SIG-M5 (cell line): Measurements from ENCODE around the gene CD300A.

ENCODE experiments used
- DNase-seq: peaks from one replicate; lab custom pipeline; 2025; lab: John Stamatoyannopoulos, UW

CD300A gene

DNA sequence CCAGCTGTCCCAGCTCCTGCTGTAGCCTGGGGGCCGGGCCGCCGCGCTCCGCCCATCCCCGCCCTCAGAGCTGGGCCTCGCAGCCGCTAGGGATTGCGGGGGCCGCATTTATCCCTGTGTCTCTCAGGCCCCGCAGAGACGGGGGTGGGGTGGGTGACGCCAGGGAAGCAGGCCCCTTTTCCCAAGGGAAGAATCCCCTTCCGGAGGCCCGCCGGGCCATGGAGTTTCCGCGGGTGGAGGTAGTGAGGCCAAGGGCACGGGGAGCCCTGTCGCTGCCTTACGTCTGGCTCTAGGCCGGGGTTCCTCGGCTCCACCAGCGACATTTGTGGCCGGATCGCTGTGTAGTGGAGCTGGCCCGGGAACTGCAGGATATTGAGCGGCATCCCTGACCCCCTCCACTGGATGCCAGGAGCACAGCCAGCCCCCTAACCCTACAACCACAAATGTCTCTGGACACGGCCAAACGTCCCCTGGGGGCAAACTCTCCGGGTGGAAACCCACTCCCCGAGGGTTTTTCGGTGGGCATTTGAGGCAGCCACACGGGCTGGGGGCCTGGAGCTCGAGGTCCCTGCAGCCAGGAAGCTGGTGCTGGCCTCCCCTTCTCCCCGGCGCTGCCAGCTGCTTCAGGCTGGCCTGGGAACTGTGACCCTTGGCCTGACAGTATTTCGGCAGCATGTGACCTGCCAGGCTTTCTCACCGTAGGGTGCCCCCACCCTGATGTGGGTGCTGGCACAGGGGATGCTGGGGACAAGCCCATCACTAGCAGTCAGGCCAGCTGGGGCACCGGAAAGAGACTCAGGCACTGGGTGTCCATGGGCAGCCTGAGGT, 12.0 kb upstream of the CD300A start:
- DNase-seq = no peak

DNA sequence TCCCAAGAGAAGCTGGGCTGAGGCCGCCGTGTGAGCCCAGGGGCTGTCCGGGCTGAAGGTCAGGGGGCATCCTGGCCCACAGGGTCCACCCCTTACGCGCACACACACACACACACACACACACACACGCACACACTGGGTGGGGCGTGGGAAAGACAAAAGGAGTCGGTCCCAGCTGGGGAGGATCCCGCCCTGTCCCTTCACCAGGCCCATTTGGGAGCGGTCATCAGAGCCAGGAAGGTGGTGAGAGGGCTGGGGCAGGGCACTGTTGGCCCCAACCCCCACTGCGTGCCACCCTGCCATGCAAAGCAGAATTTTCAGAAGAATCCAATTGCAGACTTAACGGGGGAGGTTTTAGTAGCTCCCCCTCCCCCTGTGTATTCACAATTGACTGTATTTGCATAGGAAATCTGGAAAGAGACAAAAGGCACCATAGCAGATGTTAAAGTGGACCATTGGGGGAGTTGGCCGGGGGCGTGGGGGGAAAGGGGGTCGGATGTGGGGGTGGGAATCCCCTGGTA, 11.3 kb upstream of the CD300A start:
- DNase-seq = no peak

DNA sequence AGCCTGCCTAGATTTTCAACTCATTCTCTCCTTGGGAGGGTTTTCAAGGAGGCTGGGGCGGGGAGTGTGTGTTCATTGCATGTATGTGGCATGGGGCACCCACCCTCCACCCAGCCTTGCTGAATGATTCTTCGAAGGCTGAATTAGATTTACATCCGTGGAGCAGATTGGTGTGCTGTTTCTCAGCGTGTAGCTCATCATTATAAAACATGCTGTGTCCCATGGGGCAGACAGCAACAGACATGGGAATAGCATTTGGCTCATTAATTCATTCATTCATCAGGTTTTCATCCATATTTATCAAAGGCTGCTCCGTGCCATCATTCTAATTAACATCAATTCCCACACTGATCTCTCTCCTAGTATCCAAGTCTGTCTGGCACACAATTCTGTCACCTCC, 10.6 kb upstream of the CD300A start:
- no peak for DNase-seq

DNA sequence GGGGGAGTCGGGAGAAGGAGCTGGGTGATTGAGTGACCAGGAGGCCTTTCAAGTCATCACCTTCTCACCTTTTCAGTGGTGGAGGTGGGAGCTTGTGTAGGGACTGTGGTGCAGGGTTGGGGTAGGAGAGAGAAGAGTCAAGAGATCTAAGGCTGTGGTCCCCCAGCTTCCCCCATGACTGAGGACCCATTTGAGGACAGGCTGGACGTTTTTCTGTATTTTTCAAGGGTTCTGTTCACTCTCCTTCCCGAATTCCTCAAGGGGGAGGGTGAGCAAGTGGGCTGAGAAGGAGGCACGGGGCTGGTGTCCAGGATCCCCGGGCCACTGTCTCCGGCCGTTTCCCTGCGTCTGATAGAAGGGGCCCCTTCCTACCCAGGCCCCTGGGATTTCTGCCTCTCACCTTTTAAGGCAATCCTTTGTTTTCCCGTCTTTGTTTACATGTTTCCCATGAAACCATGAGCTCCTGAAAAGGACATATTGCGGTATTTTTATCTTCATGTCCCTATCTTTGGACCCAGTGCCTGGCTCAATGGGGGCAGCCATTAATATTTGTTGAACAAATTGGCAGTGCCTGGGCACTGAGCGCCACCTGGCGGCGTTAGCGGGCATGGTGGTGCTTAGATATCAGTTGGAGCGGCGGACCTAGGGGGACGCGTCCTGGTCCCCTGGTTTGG, 9.2 kb upstream of the CD300A start:
- DNase-seq = no peak

DNA sequence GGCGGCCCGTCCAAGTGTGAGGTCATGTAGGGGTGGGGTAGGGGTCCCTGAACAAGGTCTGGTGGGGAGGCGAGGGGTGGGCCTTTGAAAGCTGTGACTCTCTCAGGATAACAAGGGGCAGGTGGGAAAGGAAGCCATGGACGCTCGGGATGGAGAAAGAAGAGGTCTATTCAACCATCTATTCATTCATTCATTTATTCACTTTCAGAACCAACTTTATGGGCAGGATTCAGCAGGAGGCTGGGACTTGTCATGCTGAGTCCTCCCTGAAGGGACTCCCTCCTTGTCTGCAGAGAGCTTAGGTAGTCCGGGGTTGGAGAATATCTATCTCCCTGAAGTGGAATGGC, 8.6 kb upstream of the CD300A start:
- no peak for DNase-seq

DNA sequence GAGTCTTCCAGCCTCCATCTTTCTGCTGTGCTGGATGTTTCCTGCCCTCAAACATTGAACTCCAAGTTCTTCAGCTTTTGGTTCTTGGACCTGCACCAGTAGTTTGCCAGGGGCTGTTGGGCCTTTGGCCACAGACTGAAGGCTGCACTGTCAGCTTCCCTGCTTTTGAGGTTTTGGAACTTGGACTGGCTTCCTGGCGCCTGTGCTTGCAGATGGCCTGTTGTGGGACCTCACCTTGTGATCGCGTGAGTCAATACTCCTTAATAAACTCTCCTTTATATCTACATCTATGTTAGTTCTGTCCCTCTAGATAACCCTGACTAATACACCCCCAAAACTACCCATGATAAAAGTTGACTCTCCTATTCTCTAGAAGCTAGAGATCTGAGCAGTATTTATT, 7.6 kb upstream of the CD300A start:
- no peak for DNase-seq

DNA sequence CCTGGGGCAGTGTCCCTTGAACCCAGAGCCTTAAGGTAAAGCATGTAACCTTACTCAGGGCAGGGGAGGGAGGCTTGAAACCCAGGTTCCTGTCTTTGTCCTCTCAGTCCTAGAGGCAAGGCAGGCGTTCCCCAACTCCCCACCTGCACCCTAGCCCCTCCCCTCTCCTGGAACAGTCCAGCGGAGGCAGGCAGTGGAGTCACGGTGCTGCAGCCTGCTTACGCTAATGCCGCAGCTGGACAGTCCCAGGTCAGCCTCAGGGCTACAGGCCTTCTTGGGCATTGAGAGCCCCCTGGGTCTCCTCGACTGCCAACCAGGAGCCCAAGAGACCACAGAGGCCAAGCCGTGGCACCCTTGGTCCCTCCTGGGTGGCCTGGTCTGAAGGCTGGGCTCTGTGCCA, 6.8 kb upstream of the CD300A start:
- no peak for DNase-seq

DNA sequence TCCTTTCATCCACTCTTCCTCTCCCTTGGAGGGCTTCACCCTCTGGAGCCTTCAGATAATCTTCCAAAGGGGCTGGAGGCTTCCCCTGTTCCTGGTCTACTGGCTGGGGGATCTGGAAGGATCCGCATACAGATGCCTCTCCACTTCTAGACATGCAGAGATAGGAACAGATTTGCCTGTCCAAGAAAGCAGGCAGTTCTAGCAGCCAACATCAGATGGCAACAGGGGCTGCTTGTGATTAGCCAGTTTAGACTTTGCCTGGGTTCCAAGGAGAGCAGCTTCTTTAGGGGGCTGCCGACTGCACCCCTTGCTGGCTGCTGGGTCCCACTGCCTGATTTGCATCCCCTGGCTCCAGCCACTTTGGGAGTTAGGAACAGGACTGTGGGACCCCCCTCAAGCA, 6.2 kb upstream of the CD300A start:
- no peak for DNase-seq

DNA sequence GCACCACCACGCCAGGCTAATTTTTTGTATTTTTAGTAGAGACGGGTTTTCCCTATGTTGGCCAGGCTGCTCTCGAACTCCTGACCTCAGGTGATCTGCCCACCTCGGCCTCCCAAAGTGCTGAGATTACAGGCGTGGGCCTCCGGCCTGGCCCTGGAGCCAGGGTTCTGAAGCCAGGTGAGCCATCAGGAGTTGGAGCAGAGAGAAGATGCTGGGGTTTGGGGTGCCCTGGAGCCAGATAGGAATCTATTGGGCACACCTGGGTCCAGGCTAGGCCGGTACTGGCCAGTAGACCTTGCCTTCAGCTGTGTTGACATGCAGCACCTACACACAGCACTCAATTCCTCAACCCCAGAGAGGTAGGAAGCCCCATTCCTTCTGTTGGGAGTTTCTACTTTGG, 5.4 kb upstream of the CD300A start:
- DNase-seq = no peak

DNA sequence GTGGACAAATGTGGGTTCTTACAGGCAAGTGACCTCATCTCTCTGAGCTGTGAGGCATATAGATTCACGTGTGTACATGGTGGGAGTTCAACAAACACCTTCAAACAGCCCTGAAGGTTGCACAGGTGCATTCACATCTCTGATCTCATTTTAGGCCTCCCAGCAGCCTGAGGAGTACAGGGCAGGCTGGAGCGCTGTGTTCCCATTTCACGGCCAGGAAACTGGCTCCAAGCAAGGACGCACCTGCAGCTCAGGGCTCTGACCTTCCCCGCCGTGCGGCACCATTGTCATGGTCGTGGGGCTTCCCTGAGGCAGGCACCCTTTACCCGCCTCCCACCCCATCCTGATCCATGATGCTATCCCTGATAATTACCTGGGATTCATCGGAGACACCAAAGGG, 4.8 kb upstream of the CD300A start:
- no peak for DNase-seq

DNA sequence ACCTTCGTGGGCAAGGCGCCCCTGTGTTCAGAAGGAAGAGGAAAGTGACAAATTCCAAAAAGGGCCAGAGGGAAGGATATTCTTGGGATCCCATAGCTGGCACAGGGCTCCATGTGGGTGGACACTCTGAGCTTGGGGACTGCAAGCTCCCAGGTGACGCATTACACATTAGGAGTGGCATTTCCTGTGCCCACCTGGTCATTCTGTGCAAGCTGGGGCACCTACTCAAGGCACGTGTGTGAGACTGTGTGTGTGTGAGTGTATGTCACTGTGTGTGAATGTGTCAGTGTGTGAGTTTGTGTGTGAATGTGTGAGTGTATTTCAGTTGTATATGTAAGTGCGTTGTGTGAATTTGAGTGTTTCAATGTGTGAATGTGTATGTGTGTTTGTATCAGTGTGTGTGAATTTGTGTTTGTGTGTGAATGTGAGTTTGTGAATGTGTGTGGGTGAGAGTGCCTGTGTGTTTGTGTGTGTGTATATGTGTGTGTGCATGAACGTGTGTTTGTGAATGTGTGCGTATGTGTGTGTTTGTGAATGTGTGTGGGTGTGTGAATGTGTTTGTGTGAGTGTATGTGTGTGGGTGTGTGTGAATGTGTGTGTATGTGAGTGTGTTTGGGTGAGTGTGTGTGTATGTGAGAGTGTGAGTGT, 1.6 kb upstream of the CD300A start:
- DNase-seq = no peak

DNA sequence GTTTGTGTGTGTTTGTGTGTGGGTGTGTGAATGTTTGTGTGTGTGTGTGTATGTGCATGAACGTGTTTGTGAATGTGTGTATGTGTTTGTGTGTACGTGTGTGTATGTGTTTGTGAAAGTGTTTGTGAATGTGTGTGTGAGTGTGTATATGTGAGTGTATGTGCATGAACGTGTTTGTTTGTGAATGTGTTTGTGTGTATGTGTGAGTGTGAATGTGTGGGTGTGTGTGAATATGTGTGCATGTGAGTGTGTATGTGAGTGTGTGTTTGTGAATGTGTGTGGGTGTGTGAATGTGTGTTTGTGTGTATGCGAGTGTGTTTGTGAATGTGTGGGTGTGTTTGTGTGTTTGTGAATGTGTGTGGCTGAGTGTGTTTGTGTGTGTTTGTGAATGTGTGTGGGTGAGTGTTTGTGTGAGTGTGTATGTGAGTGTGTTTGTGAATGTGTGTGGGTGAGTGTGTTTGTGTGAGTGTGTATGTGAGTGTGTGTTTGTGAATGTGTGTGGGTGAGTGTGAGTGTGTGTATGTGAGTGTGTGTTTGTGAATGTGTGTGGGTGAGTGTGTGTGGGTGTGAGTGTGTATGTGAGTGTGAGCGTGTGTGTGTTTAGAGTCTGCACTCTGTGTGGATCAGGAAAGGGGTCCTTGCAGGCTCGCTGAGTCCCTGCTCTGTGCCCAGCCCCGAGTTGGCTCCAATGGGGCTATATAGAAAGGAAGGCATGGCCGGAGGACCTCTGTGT, 890 bp upstream of the CD300A start:
- no peak for DNase-seq

DNA sequence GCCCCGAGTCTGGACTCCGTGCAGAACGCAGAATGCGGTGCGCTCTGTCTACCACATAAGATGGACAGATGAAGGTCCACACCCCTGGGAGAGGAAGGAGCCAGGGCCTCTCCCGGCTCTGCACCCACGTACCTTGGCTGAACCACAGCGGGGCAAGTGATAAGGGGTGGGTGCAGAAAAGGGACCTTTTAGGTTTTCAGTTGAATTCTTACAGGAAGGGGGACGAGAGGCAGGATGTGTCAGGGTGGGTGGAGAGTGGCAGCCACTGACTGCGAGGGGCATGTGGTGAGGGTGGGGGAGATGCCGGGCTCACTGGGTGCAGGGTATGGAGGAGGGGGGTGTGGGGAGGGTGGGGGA, 372 bp downstream of the CD300A start:
- no peak for DNase-seq

DNA sequence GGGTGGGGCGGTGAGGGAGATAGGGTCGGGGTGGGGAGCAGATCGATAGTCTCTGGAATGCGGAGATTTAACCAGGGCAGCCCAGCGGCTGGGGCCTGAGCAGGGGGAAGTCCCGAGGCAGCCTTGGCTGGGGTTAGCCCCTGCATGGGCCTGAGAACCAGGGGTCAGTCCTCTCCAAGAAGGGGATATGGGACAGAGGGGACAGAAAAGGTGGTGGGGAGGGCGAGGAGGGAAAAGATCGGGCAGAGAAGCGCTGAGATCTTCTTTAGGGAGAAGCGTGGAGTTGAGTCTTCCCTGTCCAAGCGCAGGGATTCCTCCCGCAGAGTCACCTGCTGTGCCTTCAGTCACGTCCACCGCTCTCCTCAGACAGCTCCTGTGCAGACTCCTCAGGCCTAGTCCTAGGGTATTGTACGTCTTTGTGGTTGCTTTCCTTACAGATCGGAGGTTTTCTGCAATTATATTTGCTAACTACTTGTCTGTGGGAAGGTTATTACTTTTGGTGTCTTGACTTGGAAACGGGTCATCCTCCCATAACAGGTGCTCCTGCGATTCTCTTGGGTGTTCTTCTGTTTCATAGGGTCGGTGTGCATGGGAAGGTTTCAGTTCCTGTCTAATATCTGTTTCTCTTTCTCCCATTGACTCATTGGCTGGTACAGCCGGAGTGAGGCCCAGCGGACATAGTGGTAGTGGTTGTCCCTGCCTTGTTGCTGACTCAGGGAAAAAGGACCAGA, 952 bp downstream of the CD300A start:
- no peak for DNase-seq

DNA sequence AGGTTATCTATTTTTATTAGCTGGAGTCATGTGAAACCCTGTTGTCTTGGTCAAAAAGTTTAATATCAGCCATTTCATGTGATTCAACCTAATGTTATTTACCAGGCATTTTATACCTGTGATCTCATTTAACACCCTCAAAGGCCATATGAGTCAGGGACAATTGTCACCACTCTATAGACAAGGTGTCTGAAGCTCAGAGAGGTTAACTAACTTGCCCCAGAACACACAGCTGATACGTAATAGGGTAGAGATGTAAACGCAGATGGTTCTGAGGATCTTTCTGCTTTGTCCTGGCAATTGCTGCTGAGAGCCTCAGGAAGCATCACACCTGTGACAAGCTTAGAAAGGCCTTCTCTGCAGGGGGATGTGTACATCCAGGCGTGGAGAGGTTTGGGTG, 4.9 kb downstream of the CD300A start:
- no peak for DNase-seq

DNA sequence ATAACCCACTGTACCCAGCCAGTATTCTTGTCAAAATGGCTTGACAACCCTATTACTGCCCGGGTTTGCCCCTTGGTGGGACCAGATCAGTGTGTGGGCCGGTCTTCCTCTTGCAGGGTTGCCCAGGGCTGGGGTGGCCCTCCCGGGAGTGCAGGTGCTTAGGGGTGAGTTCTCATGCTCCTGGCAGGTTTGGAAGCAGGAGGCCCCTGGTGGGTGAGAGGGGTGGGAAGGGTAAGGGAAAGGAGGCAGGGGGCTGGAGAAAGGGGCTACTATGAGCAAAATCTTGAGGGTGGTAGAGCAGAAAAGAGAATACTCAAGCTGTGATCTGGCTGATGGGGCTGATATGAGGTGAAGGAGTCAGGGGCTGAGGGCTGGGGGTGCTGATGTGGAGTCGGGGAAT, 6.5 kb downstream of the CD300A start:
- DNase-seq = no peak

DNA sequence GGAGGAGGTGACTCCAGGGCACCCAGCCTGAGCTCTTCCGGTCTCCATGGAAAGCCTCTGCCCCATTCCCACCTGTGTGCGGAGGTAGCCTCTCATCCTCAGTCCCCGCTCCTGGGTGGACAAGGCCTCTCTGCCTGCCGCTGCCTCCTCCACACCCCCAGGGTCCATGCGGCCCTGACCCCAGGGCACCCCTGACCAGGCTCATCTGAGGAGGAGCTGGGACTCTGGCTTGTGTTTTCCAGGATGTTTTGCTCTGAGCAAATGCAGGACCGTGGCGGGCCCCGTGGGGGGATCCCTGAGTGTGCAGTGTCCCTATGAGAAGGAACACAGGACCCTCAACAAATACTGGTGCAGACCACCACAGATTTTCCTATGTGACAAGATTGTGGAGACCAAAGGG, 6.9 kb downstream of the CD300A start:
- no peak for DNase-seq

DNA sequence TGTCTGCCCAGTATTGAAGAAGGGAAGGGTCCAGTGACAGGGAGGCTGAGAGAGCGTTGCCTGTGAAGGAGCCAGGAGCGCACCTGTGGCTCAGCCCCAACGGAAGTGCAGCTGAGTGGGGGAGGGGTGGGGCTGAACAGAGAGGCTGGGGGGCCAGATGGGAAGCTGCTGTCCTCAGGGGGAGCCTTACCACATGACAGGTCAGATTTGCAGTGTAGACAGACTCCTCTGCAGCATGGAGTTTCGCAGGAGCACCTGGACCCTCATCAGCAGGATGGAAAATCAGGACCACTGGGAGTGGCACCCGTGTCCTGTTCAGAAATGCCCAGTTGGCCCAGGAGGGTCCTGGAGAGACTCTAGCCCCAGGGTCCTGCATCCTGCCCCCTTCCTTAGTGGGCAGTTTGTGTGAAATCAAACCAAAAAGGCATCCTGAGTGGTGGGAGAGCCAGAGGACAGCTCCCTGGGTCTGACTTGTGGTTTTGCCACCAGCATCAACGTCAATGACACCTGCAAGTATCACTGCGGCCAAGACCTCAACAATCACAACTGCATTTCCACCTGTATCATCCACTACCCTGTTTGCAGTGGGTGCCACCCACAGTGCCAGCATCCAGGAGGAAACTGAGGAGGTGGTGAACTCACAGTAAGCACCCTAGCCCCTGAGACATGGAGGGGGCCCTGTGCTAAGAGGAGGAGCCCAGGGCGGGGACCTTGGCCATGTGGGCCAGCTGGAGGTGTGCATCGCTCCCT, 7.8 kb downstream of the CD300A start:
- no peak for DNase-seq

DNA sequence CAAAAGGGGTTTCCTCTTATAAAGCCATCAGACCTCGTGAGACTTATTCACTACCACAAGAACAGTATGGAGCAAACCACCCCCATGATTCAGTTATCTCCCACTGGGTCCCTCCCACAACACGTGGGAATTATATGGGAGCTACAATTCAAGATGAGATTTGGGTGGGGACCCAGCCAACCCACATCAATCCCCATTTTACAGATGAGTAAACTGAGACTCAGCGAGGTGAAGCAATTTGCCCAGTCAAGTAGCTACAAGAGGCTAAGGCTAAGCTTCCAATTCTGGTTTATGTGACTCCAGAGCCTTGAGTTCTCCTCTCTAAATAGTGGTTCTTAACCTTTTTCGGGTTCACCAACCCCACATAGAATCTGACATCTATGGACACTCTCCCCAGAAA, 8.8 kb downstream of the CD300A start:
- DNase-seq = no peak

DNA sequence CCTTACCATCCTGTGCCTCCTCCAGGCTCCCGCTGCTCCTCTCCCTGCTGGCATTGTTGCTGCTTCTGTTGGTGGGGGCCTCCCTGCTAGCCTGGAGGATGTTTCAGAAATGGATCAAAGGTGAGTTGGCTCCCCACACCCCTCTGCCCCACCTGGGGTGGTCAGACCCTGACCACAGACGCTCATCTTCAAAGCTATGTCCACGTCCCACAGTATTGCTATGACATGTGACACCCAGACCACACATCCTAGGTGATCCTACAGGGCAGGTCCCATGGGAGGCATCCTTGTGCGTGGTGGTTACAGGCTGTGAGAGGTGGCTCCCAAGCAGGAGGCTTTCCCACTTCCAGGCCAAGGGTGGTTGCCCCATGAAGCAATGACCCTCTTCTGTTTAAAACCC, 11.0 kb downstream of the CD300A start:
- no peak for DNase-seq

DNA sequence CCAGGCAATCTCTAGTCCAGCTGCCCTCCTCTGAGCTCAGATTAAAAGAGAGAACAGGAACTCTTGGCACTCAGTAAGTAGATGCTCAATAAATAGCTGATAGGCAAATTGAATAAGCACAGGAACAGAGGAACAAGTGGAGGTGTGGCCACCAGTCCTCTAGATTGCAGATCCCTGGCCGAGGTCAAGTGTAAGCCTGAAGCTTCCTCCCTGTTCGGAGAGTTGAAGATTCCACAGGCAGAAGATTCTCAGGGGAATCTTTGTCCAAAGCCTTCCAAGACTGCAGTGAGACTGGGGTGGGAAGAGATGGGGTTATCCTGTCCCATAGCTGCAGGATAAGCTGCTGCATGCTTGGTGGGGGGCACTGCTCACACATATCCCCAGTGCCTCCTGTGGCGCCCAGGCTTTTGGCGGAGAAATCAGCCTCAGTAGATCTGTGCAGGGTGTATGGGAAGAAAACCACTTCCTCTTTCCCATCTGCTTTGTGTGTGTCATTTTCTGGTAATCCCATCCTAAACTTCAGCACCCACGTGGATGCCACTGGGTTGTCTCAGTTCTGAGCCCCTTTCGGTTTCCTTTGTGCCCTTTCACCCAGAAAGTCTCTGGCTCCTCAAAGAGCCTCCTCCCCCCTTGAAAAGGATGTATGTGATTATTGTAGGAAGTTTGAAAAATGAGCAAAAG, 12.1 kb downstream of the CD300A start:
- DNase-seq = peak; percentile 54
